CD4-positive, alpha-beta T cell (primary cell): ENCODE results near the gene LCK. TPM values are rescaled to one million over a fixed set of nuclear protein-coding genes. Genes with fewer than 3 reads are reported as not detected.

Source experiments
- ATAC-seq: fragments of 200-7000 bp; cut with Tn5 transposase; one replicate; pipeline ENCODE4 v1.10.0; 2022; ENCODE audit warnings: mild to moderate bottlenecking; ENCODE audit not compliant: poor library complexity
- CTCF ChIA-PET: fragments of 350-600 bp; sonication (Branson Sonifier 250); formaldehyde crosslinking; loops from one replicate; lab custom pipeline; 2021; ENCODE audit warnings: antibody characterized with exemption, inconsistent platforms; lab: Charles Lee
- POLR2A ChIA-PET: fragments of 350-600 bp; sonication (Branson Sonifier 250); formaldehyde crosslinking; loops from one replicate; lab custom pipeline; 2021; ENCODE audit warnings: antibody characterized with exemption, inconsistent platforms; lab: Charles Lee
- DNase-seq, 14 experiments: peaks; one replicate each; pipeline ENCODE4 v3.0.0-alpha.2; 2013 to 2020; ENCODE audit warnings: mixed read lengths in 2 of 14
- H3K27ac ChIP-seq, 2 donors: one replicate each; pipeline versions ENCODE4 v1.5.1 to v1.7.0; 2013; ENCODE audit warnings: low read length in 2 of 2, low read depth in 1 of 2, mild to moderate bottlenecking in 1 of 2
- H3K27me3 ChIP-seq, 2 experiments: 1 replicate in 1 of 2; 2 replicates in 1 of 2; pipeline versions ENCODE4 v1.6.1 to v1.7.0; 2013; ENCODE audit warnings: low read length in 2 of 2, control low read depth in 1 of 2, mild to moderate bottlenecking in 1 of 2, moderate library complexity in 1 of 2; ENCODE audit not compliant: insufficient read depth in 2 of 2, control insufficient read depth in 1 of 2
- H3K36me3 ChIP-seq: one replicate; pipeline ENCODE4 v1.6.1; 2013; ENCODE audit warnings: low read length, control low read depth; ENCODE audit not compliant: insufficient read depth
- H3K4me1 ChIP-seq: one replicate; pipeline ENCODE4 v1.6.1; 2013; ENCODE audit warnings: low read length, control low read depth; ENCODE audit not compliant: insufficient read depth
- H3K4me3 ChIP-seq: one replicate; pipeline ENCODE4 v1.5.1; 2013; ENCODE audit warnings: mild to moderate bottlenecking, low read length, moderate library complexity
- H3K9me3 ChIP-seq, 2 experiments: 1 replicate in 1 of 2; 2 replicates in 1 of 2; pipeline versions ENCODE4 v1.6.1 to v1.7.0; 2013; ENCODE audit warnings: low read length in 2 of 2, mild to moderate bottlenecking in 2 of 2, control low read depth in 1 of 2, moderate library complexity in 1 of 2; ENCODE audit not compliant: control insufficient read depth in 1 of 2, insufficient read depth in 1 of 2
- H3K27ac Mint-ChIP-seq: one replicate; pipeline ENCODE4 v1.8.0; 2020; ENCODE audit warnings: mixed read lengths
- H3K27me3 Mint-ChIP-seq: one replicate; pipeline ENCODE4 v1.8.0; 2021; ENCODE audit warnings: mixed read lengths
- H3K36me3 Mint-ChIP-seq: one replicate; pipeline ENCODE4 v1.8.0; 2021; ENCODE audit warnings: low read depth, mixed read lengths
- H3K4me1 Mint-ChIP-seq: one replicate; pipeline ENCODE4 v1.8.0; 2021; ENCODE audit warnings: low read depth, mixed read lengths
- H3K4me3 Mint-ChIP-seq: one replicate; pipeline ENCODE4 v1.8.0; 2020; ENCODE audit warnings: mild to moderate bottlenecking, mixed read lengths
- H3K9me3 Mint-ChIP-seq: one replicate; pipeline ENCODE4 v1.8.0; 2020; ENCODE audit warnings: mixed read lengths
- intact Hi-C, 2 experiments: fragments of 100-400 bp; cut with DNase I in 1 of 2; cut with micrococcal nuclease in 1 of 2; formaldehyde crosslinking; loops; one replicate each; pipeline versions ENCODE4 v1.15.1 to v1.9.0; 2023 to 2025; cut with DNase I, micrococcal nuclease
- total RNA-seq, 174 experiments: library from RNA in 2 of 174; stranded (reverse) in 2 of 174; gene quantifications; one replicate each; pipeline ENCODE4 v1.2.3 and lab custom pipeline; 2021 to 2026
- TF ChIP-seq, protein P1 (sequence below): fragments of 200-600 bp; IDR thresholded peaks from one replicate; pipeline ENCODE4 v1.8.0; 2022; ENCODE audit warnings: antibody characterized with exemption, mild to moderate bottlenecking

The LCK gene
- total RNA-seq, 2 experiments from 2014 or later: 187 to 188 TPM

DNA sequence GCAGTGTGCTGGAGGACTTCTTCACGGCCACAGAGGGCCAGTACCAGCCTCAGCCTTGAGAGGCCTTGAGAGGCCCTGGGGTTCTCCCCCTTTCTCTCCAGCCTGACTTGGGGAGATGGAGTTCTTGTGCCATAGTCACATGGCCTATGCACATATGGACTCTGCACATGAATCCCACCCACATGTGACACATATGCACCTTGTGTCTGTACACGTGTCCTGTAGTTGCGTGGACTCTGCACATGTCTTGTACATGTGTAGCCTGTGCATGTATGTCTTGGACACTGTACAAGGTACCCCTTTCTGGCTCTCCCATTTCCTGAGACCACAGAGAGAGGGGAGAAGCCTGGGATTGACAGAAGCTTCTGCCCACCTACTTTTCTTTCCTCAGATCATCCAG is 34.6 kb downstream of the LCK start:
- no peak overlapping the region for H3K27ac Mint-ChIP-seq
- TF ChIP-seq, protein P1, sequence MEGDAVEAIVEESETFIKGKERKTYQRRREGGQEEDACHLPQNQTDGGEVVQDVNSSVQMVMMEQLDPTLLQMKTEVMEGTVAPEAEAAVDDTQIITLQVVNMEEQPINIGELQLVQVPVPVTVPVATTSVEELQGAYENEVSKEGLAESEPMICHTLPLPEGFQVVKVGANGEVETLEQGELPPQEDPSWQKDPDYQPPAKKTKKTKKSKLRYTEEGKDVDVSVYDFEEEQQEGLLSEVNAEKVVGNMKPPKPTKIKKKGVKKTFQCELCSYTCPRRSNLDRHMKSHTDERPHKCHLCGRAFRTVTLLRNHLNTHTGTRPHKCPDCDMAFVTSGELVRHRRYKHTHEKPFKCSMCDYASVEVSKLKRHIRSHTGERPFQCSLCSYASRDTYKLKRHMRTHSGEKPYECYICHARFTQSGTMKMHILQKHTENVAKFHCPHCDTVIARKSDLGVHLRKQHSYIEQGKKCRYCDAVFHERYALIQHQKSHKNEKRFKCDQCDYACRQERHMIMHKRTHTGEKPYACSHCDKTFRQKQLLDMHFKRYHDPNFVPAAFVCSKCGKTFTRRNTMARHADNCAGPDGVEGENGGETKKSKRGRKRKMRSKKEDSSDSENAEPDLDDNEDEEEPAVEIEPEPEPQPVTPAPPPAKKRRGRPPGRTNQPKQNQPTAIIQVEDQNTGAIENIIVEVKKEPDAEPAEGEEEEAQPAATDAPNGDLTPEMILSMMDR: no peak
- ChIA-PET POLR2A (interaction anchor here (0.5 to 9.2 kb wide), 2 partner anchors 34 to 156 kb away, joined by 4 to 175 read pairs; partner anchors contain the start of genes FAM167B and LCK), CTCF (no interaction called here)
- Histone ChIP-seq H3K4me3 (no peak overlapping the region), H3K9me3 (no peaks in the 10 kb centered on the region), H3K27me3 (no peaks in the 10 kb centered on the region), H3K4me1 (peaks cover 12% of the 10 kb centered on the region), H3K36me3 (peaks cover 61% of the 10 kb centered on the region), H3K27ac (no peak overlapping the region)
- ATAC-seq: no peak
- intact Hi-C loops: no loop called here
- peaks cover 6% of the 10 kb centered on the region for H3K4me1 Mint-ChIP-seq
- no peak overlapping the region for H3K4me3 Mint-ChIP-seq
- no peaks in the 10 kb centered on the region for H3K27me3 Mint-ChIP-seq
- H3K9me3 Mint-ChIP-seq: no peaks in the 10 kb centered on the region
- no peak for DNase-seq
- H3K36me3 Mint-ChIP-seq: peaks cover 67% of the 10 kb centered on the region

DNA sequence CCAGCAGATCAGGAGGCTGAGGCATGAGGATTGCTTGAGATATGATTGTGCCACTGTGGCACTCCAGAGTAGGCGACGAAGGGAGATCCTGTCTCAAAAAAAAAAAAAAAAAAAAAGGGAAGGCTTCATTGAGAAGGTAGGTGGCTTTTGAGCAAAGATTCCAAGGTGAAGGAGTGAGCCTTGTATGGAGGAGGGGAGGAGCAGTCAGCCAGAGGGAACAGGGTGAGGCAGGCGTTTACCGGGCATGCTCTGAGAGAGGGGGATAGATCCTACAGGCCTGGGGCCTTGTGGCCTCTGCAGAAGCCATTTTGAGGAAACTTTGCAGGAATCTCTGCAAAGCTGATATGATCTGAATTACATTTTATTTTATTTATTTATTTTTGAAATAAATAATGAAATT is 35.7 kb downstream of the LCK start:
- H3K27ac Mint-ChIP-seq: no peak overlapping the region
- ATAC-seq: no peak

DNA sequence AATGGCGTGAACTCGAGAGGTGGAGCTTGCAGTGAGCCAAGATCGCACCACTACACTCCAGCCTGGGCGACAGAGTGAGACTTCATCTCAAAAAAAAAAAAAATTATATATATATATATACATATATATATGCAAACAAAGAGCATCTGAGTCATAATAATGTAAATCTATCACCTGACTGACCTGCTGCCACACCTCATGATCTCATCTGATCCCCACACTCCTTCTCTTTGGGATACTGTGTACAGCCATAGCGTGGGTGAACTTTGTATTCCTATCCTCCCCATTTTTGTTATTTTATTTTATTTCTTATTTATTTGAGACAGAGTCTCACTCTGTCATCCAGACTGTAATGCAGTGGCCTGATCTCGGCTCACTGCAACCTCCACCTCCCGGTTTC is 38.2 kb downstream of the LCK start:
- peaks cover 41% of the 10 kb centered on the region for H3K4me1 ChIP-seq
- no peak overlapping the region for H3K4me3 Mint-ChIP-seq
- H3K36me3 ChIP-seq: peaks cover 27% of the 10 kb centered on the region
- H3K27me3 Mint-ChIP-seq: no peaks in the 10 kb centered on the region
- ChIA-PET POLR2A (interaction anchor here (0.6 to 9.2 kb wide), 6 partner anchors 9 to 228 kb away, joined by 3 to 175 read pairs (median 30); partner anchors contain the start of genes FAM167B, LCK and MARCKSL1), CTCF (interaction anchor here (1.9 to 2.8 kb wide), 2 partner anchors 41 to 74 kb away, joined by 5 to 12 read pairs; no protein-coding TSS in a partner anchor)
- no peaks in the 10 kb centered on the region for H3K9me3 ChIP-seq
- H3K36me3 Mint-ChIP-seq: peaks cover 44% of the 10 kb centered on the region
- H3K4me1 Mint-ChIP-seq: peaks cover 31% of the 10 kb centered on the region
- H3K27ac ChIP-seq: no peak overlapping the region
- intact Hi-C loops: no loop called here
- ATAC-seq (no peak), DNase-seq (no peak)
- no peak overlapping the region for H3K4me3 ChIP-seq
- no peak overlapping the region for H3K27ac Mint-ChIP-seq
- H3K9me3 Mint-ChIP-seq: no peaks in the 10 kb centered on the region
- TF ChIP-seq, protein P1: no peak
- H3K27me3 ChIP-seq: no peaks in the 10 kb centered on the region

More for the DNA sequence above, 35.7 kb downstream of the LCK start:
- no peak overlapping the region for H3K27ac ChIP-seq
- H3K9me3 Mint-ChIP-seq: no peaks in the 10 kb centered on the region
- POLR2A ChIA-PET: interaction anchor here (1.0 to 9.2 kb wide), 3 partner anchors 8 to 49 kb away, joined by 3 to 175 read pairs (median 4); partner anchors contain the start of genes FAM167B, LCK and MARCKSL1
- peak overlapping the region; percentile 30 for H3K4me3 Mint-ChIP-seq
- H3K36me3 Mint-ChIP-seq: peaks cover 56% of the 10 kb centered on the region
- peaks cover 15% of the 10 kb centered on the region for H3K4me1 Mint-ChIP-seq
- intact Hi-C loops: no loop called here
- no peak for DNase-seq
- H3K4me3 ChIP-seq: no peak overlapping the region
- no peaks in the 10 kb centered on the region for H3K27me3 ChIP-seq
- TF ChIP-seq, protein P1: no peak
- H3K4me1 ChIP-seq: peaks cover 23% of the 10 kb centered on the region
- H3K27me3 Mint-ChIP-seq: no peaks in the 10 kb centered on the region
- H3K36me3 ChIP-seq: peaks cover 50% of the 10 kb centered on the region
- CTCF ChIA-PET: no interaction called here
- no peaks in the 10 kb centered on the region for H3K9me3 ChIP-seq
